ENCODE results near the gene MTCP1. TPM values are rescaled to one million over a fixed set of nuclear protein-coding genes. Genes with fewer than 3 reads are reported as not detected.
A peak's percentile ranks its signal among the peaks of the same experiment; 100 is the strongest.

The MTCP1 gene
- total and polyA plus RNA-seq, 9 of the 15 experiments (the other 6 are each of a cell fraction or from before 2014, with no cell fraction given) = 12.7 to 28.0 (median 22.9) TPM

- TF ChIP-seq MTA1 (IDR thresholded peaks at IDR 0.05; ENCODE audit: borderline replicate concordance) (0 out of 2 replicates have a peak, but pooled peaks have one; percentile 14), ZNF197 (CRISPR knock-in tag; IDR thresholded peaks at IDR 0.05; ENCODE audit: low read depth) (no peak), PHB (CRISPR knock-in tag; IDR thresholded peaks at IDR 0.05) (no peak), RNF2 (IDR thresholded peaks at IDR 0.05) (no peak), SMARCA4 (IDR thresholded peaks at IDR 0.05) (peak; percentile 26; the same call in 1 of the 2 replicates), SPI1 (IDR thresholded peaks at IDR 0.05; ENCODE audit: borderline replicate concordance, low read depth, low read length) (peak; percentile 70; the same call in 1 of the 2 replicates), RBM17 (IDR thresholded peaks at IDR 0.05; ENCODE audit: borderline replicate concordance, low read depth, low read length) (no peak), RERE (CRISPR knock-in tag; IDR thresholded peaks at IDR 0.05; ENCODE audit: borderline replicate concordance) (no peak), ZNF644 (tag; IDR thresholded peaks at IDR 0.05; ENCODE audit: low read depth) (no peak), CHD1 (IDR thresholded peaks at IDR 0.05; ENCODE audit: low read length) (no peak), MYC (IDR thresholded peaks at IDR 0.05; ENCODE audit: low read depth, low read length) (no peak), MYC (CRISPR knock-in tag; IDR thresholded peaks at IDR 0.05; ENCODE audit: borderline replicate concordance, low read depth) (no peak), CBFA2T2 (conservative IDR thresholded peaks at IDR 0.05) (peak; percentile 48), ZNF668 (CRISPR knock-in tag; IDR thresholded peaks at IDR 0.05) (no peak), ZNF57 (CRISPR knock-in tag; IDR thresholded peaks at IDR 0.05) (no peak), MITF (IDR thresholded peaks at IDR 0.05) (no peak), CBX3 (IDR thresholded peaks at IDR 0.05; ENCODE audit: borderline replicate concordance in 1 of 2, low read length in 2 of 2) (no peak), ZNF445 (CRISPR knock-in tag; IDR thresholded peaks at IDR 0.05; ENCODE audit: low read depth) (no peak), FOXP4 (CRISPR knock-in tag; IDR thresholded peaks at IDR 0.05; ENCODE audit: borderline replicate concordance) (no peak), ZNF785 (CRISPR knock-in tag; IDR thresholded peaks at IDR 0.05) (no peak)
Observed at GRCh38 chrX:155023907-155024833, 46.8 kb downstream of the MTCP1 start (continued).
